Ecto neural progenitor cell (in vitro differentiated cells): Measurements from ENCODE around the gene MAGEB2.
"Not testable (repeated sequence)": the region's sequence is repeated elsewhere in the genome, so short reads cannot be mapped to it uniquely, and the experiment has no call there.

Experiments used
- DNase-seq: peaks from one replicate; pipeline ENCODE4 v3.0.0-alpha.2; 2018; ENCODE audit warnings: low spot score

MAGEB2 gene, protein sequence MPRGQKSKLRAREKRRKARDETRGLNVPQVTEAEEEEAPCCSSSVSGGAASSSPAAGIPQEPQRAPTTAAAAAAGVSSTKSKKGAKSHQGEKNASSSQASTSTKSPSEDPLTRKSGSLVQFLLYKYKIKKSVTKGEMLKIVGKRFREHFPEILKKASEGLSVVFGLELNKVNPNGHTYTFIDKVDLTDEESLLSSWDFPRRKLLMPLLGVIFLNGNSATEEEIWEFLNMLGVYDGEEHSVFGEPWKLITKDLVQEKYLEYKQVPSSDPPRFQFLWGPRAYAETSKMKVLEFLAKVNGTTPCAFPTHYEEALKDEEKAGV

DNA sequence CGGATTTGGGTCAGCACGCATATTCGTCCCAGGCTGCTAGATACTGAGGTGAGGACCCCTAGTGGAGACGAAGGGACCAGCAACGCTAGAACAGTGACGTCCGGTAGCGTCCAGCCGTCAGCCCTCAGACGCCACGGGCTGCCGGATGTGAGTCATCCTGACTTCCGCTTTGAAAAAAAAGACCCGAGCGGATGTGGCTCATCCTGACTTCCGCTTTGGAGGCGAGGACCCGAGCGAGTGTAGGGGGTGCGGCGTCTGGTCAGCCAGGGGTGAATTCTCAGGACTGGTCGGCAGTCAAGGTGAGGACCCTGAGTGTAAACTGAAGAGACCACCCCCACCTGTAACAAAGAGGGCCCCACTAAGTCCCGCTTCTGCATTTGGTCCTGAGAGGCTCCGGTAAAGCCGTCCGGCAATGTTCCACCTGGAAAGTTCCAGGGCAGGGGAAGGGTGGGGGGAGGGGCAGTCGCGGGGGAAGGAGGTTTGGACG, at the start of gene MAGEB2:
MAGEB2 (plus strand) TSS at position 207 of the 487 bp plus-strand sequence. CDS start 3,018 bp downstream, outside the sequence.
- DNase-seq = no peak

DNA sequence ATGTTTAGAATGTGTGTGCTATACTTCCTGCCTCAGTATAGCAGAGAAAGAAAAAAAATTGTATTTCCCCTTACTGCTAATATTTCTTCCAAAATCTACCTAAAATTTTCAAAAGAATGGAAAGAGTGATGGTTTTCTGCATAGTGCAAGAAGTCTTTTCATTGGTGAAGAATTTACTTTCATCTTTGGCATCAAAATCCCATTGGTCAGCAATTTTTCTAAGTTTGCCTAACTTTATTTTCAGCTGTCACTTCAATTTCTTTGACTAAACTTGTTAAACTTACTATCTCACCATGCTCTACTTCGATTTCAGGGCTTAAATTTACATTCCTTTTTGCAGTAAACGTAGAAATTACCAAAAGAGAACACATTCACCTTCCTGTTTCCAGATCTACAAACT, 44.5 kb upstream of the MAGEB2 start:
- no peak for DNase-seq

DNA sequence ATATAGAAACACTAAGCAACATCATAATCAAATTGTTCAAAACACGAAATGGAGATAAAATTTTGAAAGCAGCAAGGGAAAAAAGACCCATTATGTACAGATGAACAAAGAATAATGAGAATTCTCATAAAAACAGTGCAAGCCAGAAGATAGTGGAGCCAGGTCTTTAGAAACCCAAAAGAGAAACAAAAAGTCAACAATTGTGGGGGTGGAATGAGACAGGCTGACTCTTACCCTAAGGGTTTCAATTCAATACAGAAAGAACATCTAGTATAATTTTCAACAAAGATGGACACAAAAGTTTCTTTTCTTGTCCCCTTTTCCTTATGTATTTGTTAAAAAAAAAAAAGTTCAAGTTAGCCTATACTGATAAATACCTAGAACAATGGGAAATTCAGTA, 34.0 kb upstream of the MAGEB2 start:
- no peak for DNase-seq

DNA sequence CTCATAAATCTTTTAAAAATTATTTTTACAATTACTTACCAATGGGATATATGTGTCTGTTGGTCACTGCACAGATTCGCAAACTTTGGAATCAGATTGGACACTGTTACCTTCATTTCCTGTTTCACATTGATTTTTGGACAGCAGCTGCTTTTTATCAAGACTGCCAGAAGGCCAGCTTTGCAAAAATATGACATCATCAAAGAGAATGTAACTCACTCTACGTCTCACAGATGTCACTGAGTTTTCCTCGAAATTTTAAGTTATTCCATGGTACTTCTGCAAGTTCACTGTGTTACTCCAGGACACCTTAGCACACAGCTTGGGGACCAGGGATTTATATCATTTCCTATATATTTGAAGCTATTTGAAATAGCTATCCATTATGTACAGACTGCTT, 31.8 kb upstream of the MAGEB2 start:
- no peak for DNase-seq

DNA sequence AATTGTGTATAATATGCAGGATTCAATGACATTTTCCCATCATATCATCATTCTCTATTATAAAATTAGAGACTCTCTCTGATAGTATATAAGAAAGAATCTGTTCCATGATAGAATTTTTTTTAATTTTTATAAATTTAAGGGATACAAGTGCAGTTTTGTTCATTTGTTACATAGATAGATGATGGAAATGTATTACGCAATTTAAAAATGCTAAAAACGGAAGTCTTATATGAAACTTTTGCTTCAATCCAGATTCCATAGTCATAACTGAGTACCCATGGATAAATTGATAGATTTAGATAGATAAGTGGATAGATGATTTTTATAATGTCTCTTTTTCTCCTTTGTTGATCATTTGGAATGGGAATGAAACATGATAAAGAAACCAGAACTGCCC, 24.9 kb upstream of the MAGEB2 start:
- no peak for DNase-seq

DNA sequence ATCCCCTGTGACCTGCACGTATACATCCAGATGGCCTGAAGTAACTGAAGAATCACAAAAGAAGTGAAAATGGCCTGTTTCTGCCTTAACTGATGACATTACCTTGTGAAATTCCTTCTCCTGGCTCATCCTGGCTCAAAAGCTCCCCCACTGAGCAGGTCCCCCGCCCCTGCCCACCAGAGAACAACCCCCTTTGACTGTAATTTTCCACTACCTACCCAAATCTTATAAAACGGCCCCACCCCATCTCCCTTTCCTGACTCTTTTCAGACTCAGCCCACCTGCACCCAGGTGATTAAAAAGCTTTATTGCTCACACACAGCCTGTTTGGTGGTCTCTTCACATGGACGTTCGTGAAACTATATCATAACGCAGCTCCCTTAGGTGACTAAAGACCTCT, 21.5 kb upstream of the MAGEB2 start:
- DNase-seq = not testable (repeated sequence)

DNA sequence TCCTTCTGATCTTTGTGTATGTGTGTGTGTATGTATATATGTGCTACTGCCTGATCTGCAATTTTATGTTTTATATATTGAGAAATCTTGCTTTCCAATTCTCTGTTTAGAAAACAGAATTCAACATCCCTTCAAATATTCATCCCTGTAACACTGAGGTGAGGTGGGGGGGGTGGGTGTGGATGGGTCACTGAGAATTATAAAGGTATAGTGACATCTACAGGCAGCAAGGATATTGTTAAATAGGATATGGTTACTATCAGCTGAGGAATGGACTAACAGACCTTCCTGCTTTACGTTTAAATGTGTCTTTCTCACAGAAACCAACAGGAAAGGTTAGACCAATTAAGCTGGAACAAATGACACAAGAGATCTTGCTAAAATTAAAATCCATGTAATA, 19.0 kb upstream of the MAGEB2 start:
- DNase-seq = no peak

DNA sequence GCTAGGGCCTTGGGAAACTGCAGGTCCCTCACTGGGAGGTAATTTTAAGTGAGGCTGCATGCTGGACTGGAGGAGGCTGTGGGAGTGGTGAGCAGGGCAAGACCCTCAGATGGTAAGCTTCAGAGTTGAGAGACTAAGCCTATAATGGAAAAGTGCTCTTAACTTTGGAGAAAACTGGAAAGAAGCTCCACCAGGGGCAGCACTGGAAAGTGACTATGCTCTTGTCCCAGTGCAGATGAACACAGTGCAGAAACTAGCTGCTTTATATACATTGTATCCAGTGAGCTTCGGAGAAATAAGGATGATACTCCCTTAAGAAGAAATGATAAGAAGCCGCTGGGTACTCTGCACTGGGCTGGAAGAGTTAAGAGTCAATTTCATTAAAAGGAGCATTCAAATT, 3.2 kb upstream of the MAGEB2 start:
- DNase-seq = no peak

DNA sequence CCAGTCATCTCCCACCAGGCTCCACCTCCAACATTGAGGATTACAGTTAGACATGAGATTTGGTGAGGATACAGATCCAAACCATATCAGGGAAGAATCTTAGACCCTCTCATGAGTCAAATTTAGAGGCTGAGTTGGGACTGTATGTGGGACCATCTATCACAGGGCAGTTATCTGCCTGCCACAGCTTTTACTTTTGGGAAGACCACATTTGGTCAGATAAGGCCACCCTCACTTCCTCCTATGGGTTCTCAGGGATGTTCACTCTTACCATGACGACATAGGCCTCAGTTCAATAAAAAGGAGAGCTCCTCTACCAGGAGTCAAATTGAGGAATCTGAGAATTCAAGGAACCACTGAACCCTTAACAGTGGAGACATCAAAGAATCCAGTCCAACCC, 2.1 kb downstream of the MAGEB2 start:
- DNase-seq = no peak

DNA sequence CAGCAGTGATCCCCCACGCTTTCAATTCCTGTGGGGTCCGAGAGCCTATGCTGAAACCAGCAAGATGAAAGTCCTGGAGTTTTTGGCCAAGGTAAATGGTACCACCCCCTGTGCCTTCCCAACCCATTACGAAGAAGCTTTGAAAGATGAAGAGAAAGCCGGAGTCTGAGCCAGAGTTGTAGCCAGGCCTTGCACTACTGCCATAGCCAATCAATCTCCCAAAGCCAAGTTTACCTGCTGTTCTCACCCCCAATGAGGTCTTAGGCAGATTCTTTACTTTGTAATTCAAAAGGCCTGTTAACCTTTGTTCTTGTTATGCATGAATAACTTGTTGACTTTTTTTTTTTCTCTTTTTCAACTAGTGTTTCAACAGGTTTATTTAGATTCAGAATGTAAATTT, 4.0 kb downstream of the MAGEB2 start:
- DNase-seq = no peak

DNA sequence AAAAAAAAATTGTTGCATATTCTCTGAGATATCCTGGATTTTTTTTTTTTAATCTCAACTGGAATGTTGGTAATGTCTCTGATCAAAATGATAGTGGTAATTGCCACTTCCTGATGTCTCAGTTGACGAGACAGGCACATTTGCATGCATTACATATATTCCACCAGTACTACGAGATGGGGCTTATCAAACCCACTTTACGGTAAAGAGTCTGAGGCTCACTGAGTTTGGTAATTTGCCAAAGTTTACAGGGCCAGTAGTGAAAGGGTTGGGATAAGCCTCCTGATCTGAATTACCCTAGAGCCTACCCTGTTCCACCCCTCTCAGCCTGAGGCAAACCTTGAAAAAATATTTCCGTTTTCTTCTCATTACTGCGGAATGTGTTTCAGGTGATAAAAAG, 5.3 kb downstream of the MAGEB2 start:
- DNase-seq = no peak

DNA sequence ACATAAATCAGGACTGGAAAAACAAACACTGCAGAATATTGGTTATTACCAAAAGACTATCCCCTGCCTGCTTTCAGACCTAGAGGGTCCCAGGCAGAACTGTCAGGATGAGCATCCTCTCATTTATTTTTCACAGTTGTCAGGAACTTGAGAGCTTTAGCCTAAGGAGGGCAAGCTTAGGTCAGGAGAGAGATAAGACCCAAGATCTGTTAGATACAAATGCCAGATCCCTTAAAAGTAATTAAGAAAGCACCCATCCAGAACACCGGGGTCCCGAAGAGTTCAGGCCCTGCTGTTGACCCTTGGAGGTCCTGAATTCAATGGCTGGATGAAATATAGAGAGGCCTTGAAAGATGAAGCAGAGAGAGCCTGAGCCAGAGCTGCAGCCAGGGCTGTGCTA, 9.2 kb downstream of the MAGEB2 start:
- DNase-seq = no peak

DNA sequence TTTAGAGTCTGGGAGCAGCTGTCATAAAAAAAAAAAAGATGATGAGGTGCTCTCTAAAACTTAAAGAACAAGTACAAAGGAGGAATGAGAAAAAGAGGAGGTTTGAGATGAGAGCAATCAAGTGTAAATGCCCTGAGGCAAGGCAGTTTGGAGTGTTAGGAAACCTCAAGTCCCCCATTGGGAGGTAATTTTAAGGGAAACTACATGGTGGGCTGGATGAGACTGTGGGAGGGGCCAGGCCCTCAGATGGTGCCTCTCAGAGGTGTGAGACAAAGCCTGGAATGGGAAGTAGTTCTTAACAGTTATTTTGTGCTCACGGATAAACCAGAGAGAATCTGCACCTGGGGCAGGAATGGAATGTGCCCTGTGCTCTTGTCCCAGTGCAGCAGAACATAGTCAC, 13.2 kb downstream of the MAGEB2 start:
- DNase-seq = no peak

DNA sequence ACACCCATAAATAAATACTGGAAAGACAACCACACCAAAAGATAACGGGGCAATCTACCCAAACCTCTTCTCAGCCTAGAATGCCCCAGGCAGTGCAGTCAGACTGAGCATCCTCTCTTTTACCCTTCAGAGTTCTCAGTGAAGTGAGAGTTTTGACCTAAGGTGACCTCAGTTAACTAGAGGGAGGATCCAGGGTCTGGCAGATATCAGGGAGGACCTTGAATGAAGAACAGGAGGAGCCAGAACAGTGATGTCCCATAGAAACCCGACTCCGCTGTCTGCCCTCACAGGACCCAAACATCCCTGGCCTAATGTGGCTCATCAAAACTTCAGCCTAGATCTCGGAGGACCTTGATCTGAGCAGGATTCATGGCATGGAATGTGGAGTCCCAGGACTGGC, 15.0 kb downstream of the MAGEB2 start, which contains the start of gene MAGEB3:
MAGEB3 (plus strand) TSS at position 263 of the 400 bp plus-strand sequence. CDS start 5,268 bp downstream, outside the sequence.
- DNase-seq = no peak

DNA sequence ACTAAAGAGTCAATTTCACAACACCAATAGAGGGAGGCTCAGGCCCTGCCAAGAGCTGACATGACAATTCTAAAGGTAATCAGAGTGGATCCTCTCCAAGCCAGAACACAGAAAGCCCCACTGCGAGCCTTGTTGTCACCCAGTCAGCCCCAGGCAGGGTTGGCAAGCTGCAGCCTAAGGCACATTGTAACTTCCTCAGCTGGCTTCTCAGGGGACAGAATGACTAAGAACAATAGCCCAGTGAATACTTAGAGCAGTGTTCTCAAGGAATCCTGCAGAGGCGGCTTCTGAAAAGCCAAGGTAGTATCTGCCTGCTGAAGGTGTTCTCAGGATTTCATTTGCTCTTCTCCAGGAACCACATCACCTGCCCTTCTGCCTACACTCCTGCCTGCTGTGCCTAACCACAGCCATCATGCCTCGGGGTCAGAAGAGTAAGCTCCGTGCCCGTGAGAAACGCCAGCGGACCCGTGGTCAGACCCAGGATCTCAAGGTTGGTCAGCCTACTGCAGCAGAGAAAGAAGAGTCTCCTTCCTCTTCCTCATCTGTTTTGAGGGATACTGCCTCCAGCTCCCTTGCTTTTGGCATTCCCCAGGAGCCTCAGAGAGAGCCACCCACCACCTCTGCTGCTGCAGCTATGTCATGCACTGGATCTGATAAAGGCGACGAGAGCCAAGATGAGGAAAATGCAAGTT, 26.5 kb downstream of the MAGEB2 start, which contains the start of gene MAGEB4:
MAGEB4 (plus strand) TSS at position 277 of the 692 bp plus-strand sequence; CDS start at position 413, 136 bp downstream.
- DNase-seq = no peak

DNA sequence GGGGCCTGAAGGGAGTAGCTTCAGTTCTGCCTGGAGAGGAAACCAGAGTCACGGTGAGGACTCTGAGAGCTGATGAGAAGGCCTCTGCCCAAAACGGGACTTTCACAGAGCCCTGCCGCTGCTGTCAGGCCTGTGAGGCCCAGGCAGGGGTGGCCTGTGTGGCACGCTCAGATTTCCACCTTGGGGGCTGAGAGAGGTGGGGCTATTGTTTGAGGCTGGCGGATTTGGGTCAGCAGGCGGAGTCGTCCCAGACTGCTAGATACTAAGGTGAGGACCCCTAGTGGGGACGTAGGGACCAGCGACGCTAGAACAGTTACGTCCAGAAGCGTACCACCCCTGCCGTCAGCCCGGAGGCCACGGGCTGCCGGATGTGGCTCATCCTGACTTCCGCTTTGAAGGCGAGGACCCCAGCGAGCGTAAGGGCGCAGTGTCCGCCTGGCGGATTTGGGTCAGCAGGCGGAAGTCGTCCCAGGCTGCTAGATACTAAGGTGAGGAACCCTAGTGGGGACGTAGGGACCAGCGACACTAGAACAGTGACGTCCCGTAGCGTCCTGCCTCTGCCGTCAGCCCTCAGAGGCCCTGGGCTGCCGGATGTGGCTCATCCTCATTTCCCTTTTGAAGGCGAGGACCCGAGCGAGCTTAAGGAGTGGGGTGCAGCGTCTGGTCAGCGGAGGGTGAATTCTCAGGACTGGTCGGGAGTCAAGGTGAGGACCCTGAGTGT, 31.6 kb downstream of the MAGEB2 start, which contains the start of gene MAGEB1:
MAGEB1 (plus strand) TSS at position 378 of the 721 bp plus-strand sequence. CDS start 3,348 bp downstream, outside the sequence.
- DNase-seq = no peak

DNA sequence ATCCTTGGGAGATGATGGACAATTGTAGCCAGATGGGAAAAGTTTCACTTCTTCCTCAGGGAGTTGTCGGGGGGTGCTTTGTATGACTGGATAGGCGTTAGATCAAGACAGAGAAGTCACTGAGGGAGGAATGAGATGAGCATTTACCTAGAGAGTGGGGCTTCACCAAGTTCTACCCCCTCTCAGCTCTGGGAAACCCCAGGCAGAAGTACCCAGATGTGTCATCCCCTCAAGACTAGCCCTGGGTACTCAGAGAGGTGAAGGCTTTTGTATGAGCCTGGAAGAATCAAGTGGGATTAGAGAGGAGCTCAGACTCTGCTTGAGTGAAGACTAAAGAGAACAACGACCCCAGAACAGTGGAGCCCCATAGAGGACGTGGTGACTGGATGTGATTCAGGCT, 33.5 kb downstream of the MAGEB2 start:
- no peak for DNase-seq

DNA sequence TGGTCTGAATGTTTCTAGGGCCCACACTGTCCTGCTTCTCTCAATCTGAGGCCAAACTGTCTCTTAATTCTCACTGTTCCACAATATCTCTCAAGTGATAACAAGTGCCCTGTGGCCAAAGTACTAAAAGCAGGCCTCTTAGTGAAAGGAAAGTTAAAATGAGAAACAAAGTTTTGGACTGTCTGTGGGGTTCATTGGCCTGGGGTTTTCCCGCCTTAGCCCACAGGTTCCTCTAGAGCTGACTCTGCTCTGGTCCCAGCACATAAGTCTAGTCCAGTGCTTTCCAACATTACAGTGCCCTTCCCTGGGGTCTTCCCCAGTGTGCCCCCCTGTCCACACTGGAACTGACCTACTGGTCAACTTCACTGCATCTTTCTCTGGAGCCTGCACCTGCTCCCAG, 37.9 kb downstream of the MAGEB2 start:
- no peak for DNase-seq

DNA sequence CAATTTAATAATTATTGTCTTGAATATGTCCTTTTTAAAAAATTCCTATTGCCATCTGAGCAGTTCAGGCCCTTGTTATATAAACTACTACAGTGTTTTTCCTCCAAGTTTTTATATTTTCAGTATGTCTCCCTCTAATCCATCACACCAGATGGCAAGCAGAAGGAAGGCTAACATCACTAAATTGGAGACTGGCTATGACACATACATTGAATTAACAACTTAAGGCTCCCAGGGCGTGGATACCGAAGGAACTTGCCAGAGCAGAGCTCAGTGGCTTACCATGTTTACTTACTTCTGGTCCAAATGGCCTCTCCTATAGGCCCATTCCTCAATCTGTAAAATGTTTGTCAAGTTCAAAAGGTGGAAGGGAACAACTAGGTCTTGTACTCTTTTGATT, 44.6 kb downstream of the MAGEB2 start:
- no peak for DNase-seq

DNA sequence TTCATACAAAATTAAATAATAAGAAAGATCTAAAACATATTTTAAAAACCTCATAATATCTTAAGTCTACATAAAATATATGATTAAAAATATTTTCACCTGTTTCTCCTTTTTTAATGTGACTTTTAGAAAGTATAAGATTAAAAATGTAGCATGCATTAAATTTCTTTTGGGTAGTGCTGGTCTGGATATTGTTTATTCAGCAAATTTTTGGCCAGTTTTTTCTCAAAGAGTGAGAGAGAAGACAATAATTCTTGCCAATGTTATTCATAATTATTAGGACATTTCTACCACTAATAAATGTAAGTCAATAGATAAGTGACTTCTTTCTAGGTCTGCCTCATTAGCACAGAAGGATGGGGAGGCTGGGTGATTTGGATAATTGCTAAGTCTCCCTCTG, 45.6 kb downstream of the MAGEB2 start:
- no peak for DNase-seq

DNA sequence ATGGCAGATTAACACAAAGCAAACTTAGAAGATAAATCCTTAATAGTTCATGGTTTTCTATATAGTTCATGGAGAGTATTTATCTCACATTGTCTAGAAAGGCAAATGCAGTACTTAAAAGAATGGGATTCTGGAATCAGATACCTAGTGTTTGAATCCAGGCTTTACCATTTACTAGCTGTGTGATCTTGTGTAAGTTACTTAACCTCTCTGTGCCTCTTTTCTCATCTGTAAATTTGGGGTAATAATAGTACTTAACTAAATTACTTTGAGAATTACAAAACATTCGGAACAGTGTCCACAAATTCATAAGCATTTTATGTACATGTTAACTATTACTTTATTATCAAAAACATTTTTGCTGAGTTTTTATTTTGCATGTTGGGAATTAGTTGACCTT, 47.4 kb downstream of the MAGEB2 start:
- DNase-seq = no peak
